ENCODE results near the gene TBPL1. TPM values are rescaled to one million over a fixed set of nuclear protein-coding genes. Genes with fewer than 3 reads are reported as not detected.

The TBPL1 gene
- total RNA-seq, 2 experiments from 2014 or later = 32.2 to 33.9 TPM

DNA sequence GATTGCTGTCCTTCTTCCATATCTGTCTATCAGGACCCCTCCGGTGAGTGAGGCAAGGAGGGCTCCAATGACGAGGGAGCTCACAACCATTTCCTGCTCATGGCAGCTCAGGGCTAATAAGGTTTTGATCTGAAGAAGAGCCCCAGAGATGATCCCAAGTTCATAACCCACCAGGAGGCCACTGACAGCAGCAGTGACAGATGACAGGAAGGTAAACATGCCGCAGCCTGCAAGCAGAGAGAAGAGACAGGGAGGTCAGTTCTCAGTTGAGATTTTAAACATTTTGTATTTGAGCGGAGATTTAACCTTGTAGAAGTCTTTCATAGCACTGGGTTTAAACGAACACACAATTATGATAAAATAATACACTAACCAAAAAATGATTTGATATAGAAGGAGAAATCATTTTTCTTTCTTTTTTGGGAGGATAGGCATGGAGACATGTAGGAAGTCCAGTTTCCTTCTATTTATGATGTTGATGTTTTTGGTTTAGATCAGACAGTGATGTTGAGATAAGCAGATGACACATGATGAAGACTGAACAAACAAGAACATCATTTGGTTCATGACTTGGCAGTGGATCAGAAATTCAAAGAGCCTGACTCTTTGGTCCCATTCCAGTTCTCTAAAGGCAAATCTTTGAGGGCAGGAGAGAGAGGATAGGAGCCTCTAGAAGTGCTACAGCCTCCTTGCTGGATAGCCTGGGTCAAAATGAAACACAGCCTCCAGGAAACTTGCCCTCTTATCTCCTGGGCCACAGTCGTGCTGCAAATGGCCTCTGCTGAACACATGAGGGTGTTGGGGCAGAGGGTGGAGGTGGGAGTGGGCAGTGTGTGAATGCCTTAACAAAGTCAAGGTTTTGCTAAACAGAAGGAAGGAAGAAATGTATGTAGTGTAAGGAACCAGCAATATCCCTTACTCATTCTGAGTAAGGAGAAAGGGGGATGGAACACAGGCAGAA is 76.8 kb downstream of the TBPL1 start:
- H3K4me3 Mint-ChIP-seq = no peak overlapping the region
- H3K36me3 Mint-ChIP-seq (ENCODE audit: low read depth) = no peaks in the 10 kb centered on the region
- ATAC-seq = no peak
- no peak for DNase-seq
- intact Hi-C loops (cut with DNase I, micrococcal nuclease) = no loop called here
- ChIA-PET CTCF (interaction anchor here (1.7 to 1.8 kb wide), 2 partner anchors 34 to 57 kb away, joined by 6 to 7 read pairs; no protein-coding TSS in a partner anchor), POLR2A (no interaction called here)
- peaks cover 3% of the 10 kb centered on the region for H3K4me1 Mint-ChIP-seq
- no peaks in the 10 kb centered on the region for H3K27me3 Mint-ChIP-seq
- no peaks in the 10 kb centered on the region for H3K9me3 Mint-ChIP-seq (ENCODE audit: low read depth)
- H3K27ac Mint-ChIP-seq = no peak overlapping the region

DNA sequence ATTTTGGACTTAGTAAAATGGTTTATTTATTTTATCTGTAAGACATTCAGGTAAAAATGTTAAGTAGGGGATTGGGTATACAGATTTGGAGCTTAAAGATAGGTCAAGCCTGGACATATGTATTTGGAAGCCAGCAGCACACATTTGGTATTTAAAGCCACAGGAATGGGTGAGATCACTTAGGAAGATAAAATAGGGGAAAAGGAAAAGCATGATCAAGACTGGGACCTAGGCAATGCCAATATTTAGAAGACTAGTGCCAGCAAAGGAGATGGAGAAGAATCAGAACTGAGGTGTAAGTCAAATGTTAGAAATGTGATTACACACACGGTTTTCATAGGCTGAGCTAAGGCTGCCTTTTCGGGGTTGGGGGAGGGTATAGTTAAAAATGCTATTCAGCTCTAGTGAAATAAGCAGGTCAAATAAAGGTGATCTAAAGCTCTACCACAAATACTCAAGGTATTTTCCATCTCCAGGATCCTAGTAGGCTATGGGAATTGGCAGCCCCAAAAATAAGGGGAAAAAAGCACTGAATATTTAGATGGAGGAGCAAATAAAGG is 78.8 kb downstream of the TBPL1 start:
- CTCF ChIA-PET = interaction anchor here (0.6 to 0.9 kb wide), 2 partner anchors 18 to 31 kb away, joined by 3 read pairs; no protein-coding TSS in a partner anchor

DNA sequence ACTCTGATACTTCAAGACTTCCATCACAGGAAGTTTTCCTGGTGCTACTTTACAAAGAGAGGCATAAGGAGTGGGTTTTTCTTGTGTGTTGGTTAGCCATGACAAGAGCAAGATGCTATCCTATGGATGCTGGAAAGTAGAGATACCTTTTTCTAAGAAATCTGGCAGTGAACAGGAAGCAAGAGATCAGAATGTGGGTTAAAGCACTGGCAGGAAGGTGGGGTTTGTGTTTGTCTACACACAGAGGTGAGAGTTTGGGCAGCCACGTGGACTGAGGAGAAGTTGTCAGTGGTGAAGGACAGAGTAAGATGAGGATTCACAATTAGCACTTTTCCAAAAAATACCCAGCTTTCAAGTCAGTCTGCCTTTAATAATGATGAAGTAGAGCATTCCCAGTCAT is 81.5 kb downstream of the TBPL1 start:
- ATAC-seq = no peak
- intact Hi-C loops (cut with DNase I, micrococcal nuclease) = no loop called here
- CTCF ChIA-PET = no interaction called here
- H3K36me3 Mint-ChIP-seq (ENCODE audit: low read depth) = no peaks in the 10 kb centered on the region
- POLR2A ChIA-PET = no interaction called here
- no peak overlapping the region for H3K27ac Mint-ChIP-seq
- no peak for DNase-seq
- H3K4me3 Mint-ChIP-seq = no peak overlapping the region
- H3K27me3 Mint-ChIP-seq = no peaks in the 10 kb centered on the region
- peaks cover 12% of the 10 kb centered on the region for H3K4me1 Mint-ChIP-seq
- H3K9me3 Mint-ChIP-seq (ENCODE audit: low read depth) = no peaks in the 10 kb centered on the region

More for the DNA sequence above, 78.8 kb downstream of the TBPL1 start:
- H3K27ac Mint-ChIP-seq = no peak overlapping the region
- POLR2A ChIA-PET = no interaction called here
- intact Hi-C loops (cut with DNase I, micrococcal nuclease) = no loop called here
- H3K4me3 Mint-ChIP-seq = no peak overlapping the region
- ATAC-seq (no peak), DNase-seq (no peak)
- peaks cover 12% of the 10 kb centered on the region for H3K4me1 Mint-ChIP-seq
- H3K36me3 Mint-ChIP-seq (ENCODE audit: low read depth) = no peaks in the 10 kb centered on the region
- no peaks in the 10 kb centered on the region for H3K9me3 Mint-ChIP-seq (ENCODE audit: low read depth)
- H3K27me3 Mint-ChIP-seq = no peaks in the 10 kb centered on the region

DNA sequence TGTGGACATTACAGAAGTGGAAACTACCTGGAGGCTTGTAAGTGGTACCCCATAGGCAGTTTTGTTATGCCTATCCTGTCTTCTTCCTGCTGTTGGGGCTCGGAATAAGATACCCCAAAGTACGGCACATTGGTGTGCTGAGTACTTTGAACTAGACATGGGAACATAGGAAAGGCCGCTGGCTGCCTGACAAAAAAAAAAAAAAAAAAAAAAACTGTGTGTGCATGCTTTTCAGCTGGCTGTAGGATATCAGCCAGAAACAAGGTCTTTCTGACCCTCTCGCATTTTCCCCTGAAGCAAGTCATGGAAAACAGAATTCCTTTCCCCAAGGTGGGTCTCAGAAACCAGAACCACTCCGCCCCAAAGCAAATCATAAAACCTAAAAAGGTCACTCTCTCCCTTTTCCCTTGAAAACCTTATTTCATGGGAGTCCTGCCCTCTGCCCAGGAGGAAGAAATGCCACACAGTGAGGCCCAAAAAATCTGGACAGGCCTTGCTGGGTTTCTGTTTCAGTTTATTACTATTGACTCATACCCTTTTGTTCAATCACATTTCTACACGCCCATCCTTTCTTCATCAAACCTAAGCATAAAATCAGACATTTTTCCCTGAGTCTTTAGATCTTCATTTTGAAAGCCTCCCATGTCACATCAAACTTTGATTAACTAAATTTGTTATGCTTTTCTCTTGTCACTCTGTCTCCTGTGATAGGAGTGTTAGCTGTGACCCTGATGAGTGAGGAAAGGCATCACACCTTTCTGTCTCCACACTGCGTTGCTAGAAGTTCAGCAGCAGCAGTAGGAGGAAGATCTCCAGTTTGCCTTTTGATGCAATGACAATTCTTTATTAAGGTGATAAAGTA is 82.2 kb downstream of the TBPL1 start:
- no peak for ATAC-seq
- no peak overlapping the region for H3K4me3 Mint-ChIP-seq
- POLR2A ChIA-PET = no interaction called here
- no peaks in the 10 kb centered on the region for H3K36me3 Mint-ChIP-seq (ENCODE audit: low read depth)
- H3K27me3 Mint-ChIP-seq = no peaks in the 10 kb centered on the region
- intact Hi-C loops (cut with DNase I, micrococcal nuclease) = no loop called here
- CTCF ChIA-PET = interaction anchor here (0.6 to 1.0 kb wide), 2 partner anchors 30 to 67 kb away, joined by 3 read pairs; no protein-coding TSS in a partner anchor
- DNase-seq = no peak
- H3K9me3 Mint-ChIP-seq (ENCODE audit: low read depth) = no peaks in the 10 kb centered on the region
- H3K4me1 Mint-ChIP-seq = peaks cover 12% of the 10 kb centered on the region
- no peak overlapping the region for H3K27ac Mint-ChIP-seq

DNA sequence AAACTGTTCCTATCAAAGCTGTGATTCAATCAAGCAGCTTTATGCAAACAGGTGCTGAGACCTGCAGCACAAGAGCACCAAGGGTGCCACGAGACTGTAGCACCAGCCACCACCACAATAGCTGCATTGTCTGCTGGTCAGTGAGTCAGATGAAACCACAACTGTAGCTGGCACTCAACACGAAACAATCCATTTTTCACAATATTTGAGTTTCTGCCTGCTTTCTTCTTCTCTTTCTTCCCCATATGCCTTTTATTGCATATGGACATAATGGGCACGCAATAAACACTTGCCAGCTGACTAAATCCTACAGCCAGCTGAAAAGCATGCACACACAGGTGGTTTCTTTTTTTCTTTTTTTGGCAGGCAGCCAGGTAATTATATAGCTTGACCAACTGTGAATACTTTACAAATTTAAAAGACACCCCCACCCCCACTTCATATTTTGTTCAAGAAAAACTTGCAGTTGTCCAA is 82.8 kb downstream of the TBPL1 start:
- Mint-ChIP-seq H3K27me3 (no peaks in the 10 kb centered on the region), H3K27ac (no peak overlapping the region), H3K4me1 (peaks cover 12% of the 10 kb centered on the region), H3K9me3 (ENCODE audit: low read depth) (no peaks in the 10 kb centered on the region), H3K36me3 (ENCODE audit: low read depth) (no peaks in the 10 kb centered on the region), H3K4me3 (no peak overlapping the region)
- POLR2A ChIA-PET = interaction anchor here (0.7 kb wide), 1 partner anchor 236 kb away, joined by 3 read pairs; no protein-coding TSS in a partner anchor
- CTCF ChIA-PET = interaction anchor here (0.6 to 1.0 kb wide), 3 partner anchors 29 to 795 kb away, joined by 3 read pairs; no protein-coding TSS in a partner anchor
- intact Hi-C loops (cut with DNase I, micrococcal nuclease) = no loop called here
- ATAC-seq (no peak), DNase-seq (peak; percentile 19)

DNA sequence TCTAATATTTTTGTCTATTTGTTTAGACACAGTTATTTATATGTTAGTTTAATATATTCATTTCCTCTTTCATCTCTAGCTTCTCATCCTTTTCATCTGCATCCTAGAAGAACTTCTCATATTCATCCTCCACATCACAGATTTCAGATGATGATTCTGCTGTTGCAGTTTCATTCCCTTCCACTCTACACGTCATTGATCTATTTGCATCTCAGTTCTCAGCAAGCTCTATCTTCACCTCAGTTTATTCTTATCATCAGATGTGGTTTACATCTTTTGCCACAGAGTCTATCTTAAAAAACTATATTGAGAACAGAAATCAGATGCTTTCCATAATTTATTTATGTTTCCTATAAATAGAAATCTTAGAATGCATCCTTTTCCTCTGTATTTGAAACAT is 86.1 kb downstream of the TBPL1 start:
- H3K27ac Mint-ChIP-seq = no peak overlapping the region
- ATAC-seq (peak; percentile 33), DNase-seq (no peak)
- H3K27me3 Mint-ChIP-seq = peaks cover 6% of the 10 kb centered on the region
- CTCF ChIA-PET = interaction anchor here (0.8 to 0.9 kb wide), 2 partner anchors 10 to 24 kb away, joined by 3 to 5 read pairs; no protein-coding TSS in a partner anchor
- intact Hi-C loops (cut with DNase I, micrococcal nuclease) = no loop called here
- H3K4me3 Mint-ChIP-seq = no peak overlapping the region
- H3K4me1 Mint-ChIP-seq = peaks cover 12% of the 10 kb centered on the region
- POLR2A ChIA-PET = no interaction called here
- H3K9me3 Mint-ChIP-seq (ENCODE audit: low read depth) = peaks cover 4% of the 10 kb centered on the region
- H3K36me3 Mint-ChIP-seq (ENCODE audit: low read depth) = peaks cover 2% of the 10 kb centered on the region

Other genes with a start within 250 kb of the TBPL1 start
- not detected for gene TCF21, start 64.1 kb upstream of the TBPL1 start, total RNA-seq
- under 1 TPM; 0.33 to 0.41 TPM for gene SLC2A12, start 99.4 kb downstream of the TBPL1 start, total RNA-seq